Hepatocyte (in vitro differentiated cells): Measurements from ENCODE around the gene ZNF680.

Experiments used
- CTCF ChIP-seq: fragments of 200-600 bp; sonication (generic); IDR thresholded peaks from 2 replicates; pipeline ENCODE4 v1.5.1; 2016; ENCODE audit warnings: antibody characterized with exemption, mild to moderate bottlenecking; ENCODE audit not compliant: poor library complexity
- EZH2 ChIP-seq: fragments of 200-600 bp; sonication (generic); IDR thresholded peaks from 2 replicates; pipeline ENCODE4 v1.6.1; 2016; ENCODE audit warnings: antibody characterized with exemption, mild to moderate bottlenecking, borderline replicate concordance

- TF ChIP-seq CTCF (no peak), EZH2 (no peak)
These were observed 58.2 kb downstream of the ZNF680 start for GRCh38 chr7:64504581-64505120.
